AG04449 (cell line): ENCODE results near the gene BMPR2.
A peak's percentile ranks its signal among the peaks of the same experiment; 100 is the strongest.

Experiments used
- CTCF ChIA-PET: fragments of 350-600 bp; formaldehyde crosslinking; extraction: SDS; loops from one replicate; lab custom pipeline; 2021; ENCODE audit warnings: antibody characterized with exemption; lab: Yijun Ruan, JAX
- POLR2A ChIA-PET: fragments of 400-600, 350-600 bp; formaldehyde crosslinking; extraction: SDS; loops from one replicate; lab custom pipeline; 2020; ENCODE audit warnings: antibody characterized with exemption, inconsistent platforms; lab: Yijun Ruan, JAX
- DNase-seq: peaks from one replicate; pipeline ENCODE4 v3.0.0-alpha.2; 2010; ENCODE audit warnings: low read depth, low spot score
- H3K4me3 ChIP-seq: 2 replicates; pipeline ENCODE4 v1.5.1; 2011; ENCODE audit warnings: low read depth, mild to moderate bottlenecking, control low read depth, low read length
- TF ChIP-seq, protein P1 (sequence below): IDR thresholded peaks from one replicate; pipeline ENCODE4 v1.5.1; 2011; ENCODE audit warnings: mild to moderate bottlenecking, moderate library complexity, low read length, control low read depth, inconsistent platforms; ENCODE audit not compliant: insufficient read depth; ENCODE audit errors: missing control alignments

Gene BMPR2

GRCh38 chr2:202375609-202376408 lies at the start of gene BMPR2:
TSS of gene BMPR2 (plus strand) at chr2:202376327. CDS start at chr2:202377475, 1,148 bp downstream.
- ChIA-PET POLR2A (no interaction called here), CTCF (interaction anchor here (1.3 kb wide), 1 partner anchor 69 kb away, joined by 3 read pairs; no protein-coding TSS in a partner anchor)
- peak; percentile 23 for DNase-seq
- H3K4me3 ChIP-seq: peak within 1 kb of the TSS; percentile 81
- TF ChIP-seq, protein P1, sequence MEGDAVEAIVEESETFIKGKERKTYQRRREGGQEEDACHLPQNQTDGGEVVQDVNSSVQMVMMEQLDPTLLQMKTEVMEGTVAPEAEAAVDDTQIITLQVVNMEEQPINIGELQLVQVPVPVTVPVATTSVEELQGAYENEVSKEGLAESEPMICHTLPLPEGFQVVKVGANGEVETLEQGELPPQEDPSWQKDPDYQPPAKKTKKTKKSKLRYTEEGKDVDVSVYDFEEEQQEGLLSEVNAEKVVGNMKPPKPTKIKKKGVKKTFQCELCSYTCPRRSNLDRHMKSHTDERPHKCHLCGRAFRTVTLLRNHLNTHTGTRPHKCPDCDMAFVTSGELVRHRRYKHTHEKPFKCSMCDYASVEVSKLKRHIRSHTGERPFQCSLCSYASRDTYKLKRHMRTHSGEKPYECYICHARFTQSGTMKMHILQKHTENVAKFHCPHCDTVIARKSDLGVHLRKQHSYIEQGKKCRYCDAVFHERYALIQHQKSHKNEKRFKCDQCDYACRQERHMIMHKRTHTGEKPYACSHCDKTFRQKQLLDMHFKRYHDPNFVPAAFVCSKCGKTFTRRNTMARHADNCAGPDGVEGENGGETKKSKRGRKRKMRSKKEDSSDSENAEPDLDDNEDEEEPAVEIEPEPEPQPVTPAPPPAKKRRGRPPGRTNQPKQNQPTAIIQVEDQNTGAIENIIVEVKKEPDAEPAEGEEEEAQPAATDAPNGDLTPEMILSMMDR: no peak

- DNase-seq: no peak
- TF ChIP-seq, protein P1: no peak
- ChIA-PET POLR2A (no interaction called here), CTCF (no interaction called here)
- no peak overlapping the region for H3K4me3 ChIP-seq
These were observed 48.3 kb upstream of the BMPR2 start for GRCh38 chr2:202327858-202328257.

DNA sequence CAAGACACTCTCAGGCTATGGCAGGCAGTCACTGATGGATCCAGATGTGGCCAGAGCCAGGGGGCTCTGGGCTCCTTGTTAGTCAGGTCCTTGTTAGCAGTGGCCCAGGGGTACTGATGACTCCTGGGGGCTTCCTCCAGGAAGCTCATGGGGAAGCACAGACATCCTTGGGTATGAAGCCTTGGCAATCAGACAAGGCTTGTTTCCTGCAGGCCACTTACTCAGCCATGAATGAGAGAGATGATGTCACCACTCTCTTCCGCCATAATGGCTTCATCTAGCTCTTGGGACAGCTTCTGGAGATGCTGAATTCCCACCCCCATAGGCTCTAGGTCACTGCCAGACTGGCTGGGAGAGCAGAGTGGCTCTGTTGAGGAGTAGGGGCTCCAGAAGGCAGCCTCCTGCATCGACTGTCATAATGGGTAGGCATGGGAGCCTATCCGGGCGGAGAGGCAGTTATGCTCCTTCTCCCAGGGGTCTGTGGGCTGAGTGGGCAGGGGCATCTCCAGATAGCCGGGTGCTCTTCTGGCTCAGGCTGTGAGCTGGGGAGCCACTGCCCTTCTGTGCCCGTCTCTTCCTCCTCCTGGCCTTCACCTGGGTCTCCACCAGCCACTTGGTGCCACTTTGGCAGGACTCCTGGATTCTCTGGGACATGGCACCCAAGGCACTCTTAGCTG lies 40.2 kb upstream of the BMPR2 start:
- no peak for DNase-seq
- H3K4me3 ChIP-seq: no peak overlapping the region
- ChIA-PET CTCF (interaction anchor here (0.9 kb wide), 1 partner anchor 237 kb away, joined by 3 read pairs; no protein-coding TSS in a partner anchor), POLR2A (no interaction called here)
- TF ChIP-seq, protein P1: no peak

- TF ChIP-seq, protein P1: no peak
- ChIA-PET CTCF (no interaction called here), POLR2A (no interaction called here)
- no peak overlapping the region for H3K4me3 ChIP-seq
- no peak for DNase-seq
These were observed 39.0 kb upstream of the BMPR2 start for GRCh38 chr2:202337151-202337550.

DNA sequence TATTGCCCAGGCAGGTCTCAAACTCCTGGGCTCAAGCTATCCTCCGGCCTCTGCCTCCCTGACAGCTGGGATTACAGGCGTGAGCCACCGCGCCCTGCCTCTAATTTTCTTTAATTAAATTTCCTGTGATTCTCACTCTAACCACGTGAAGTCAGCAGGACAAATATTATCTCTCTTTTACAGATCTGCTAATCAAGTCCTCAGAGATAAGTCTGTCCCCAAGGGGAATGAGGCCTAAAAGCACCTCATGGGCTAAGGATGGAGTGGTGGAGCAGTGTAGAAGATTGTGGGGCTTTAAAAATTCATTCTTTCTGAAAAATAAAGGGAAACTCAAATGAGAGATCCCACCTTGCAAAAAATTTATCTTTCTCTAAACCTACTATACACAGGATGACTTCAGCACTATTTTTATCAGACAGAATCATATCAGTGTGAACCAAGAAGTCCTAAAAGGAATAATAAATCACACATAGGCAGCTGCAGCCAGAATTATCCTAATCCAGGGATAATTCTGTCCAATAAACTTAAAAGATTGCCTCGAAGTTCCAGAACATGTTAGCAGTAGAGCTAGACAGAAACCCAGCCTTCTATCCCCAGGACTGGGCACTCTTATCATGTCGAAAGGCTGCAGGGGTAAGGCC lies 38.3 kb upstream of the BMPR2 start:
- H3K4me3 ChIP-seq: no peak overlapping the region
- CTCF ChIA-PET: no interaction called here
- DNase-seq: no peak
- POLR2A ChIA-PET: no interaction called here
- TF ChIP-seq, protein P1: no peak
